OCI-LY3 (cell line): ENCODE results near the gene ELMO1.

Experiments used
- H2AFZ ChIP-seq: fragments of 200-600, 300-600 bp; shearing (Covaris generic); 2 replicates; pipeline ENCODE4 v1.6.0; 2014; ENCODE audit warnings: antibody characterized with exemption, low read depth, low read length
- H3K27ac ChIP-seq: fragments of 200-600, 300-600 bp; sonication (generic); 2 replicates; pipeline ENCODE4 v1.5.1; 2014; ENCODE audit warnings: mild to moderate bottlenecking, low read length, moderate library complexity, mixed read lengths
- H3K27me3 ChIP-seq: fragments of 200-600, 300-600 bp; sonication (generic); 2 replicates; pipeline ENCODE4 v1.6.1; 2014; ENCODE audit warnings: low read depth, low read length, mixed read lengths
- H3K36me3 ChIP-seq: fragments of 200-600, 300-600 bp; sonication (generic); replicated peaks from 2 replicates; pipeline ENCODE3; 2014; ENCODE audit warnings: low read depth, low read length, mixed read lengths
- H3K4me1 ChIP-seq: fragments of 300-600, 200-600 bp; sonication (generic); 2 replicates; pipeline ENCODE4 v1.6.1; 2014; ENCODE audit warnings: low read length, mixed read lengths
- H3K4me2 ChIP-seq: fragments of 200-600, 300-600 bp; sonication (generic); 2 replicates; pipeline ENCODE4 v1.6.1; 2014; ENCODE audit warnings: low read length, mixed read lengths
- H3K4me3 ChIP-seq: fragments of 300-600, 200-600 bp; sonication (generic); 2 replicates; pipeline ENCODE4 v1.5.1; 2014; ENCODE audit warnings: antibody characterized with exemption, mild to moderate bottlenecking, low read length, moderate library complexity
- H3K79me2 ChIP-seq: fragments of 300-600, 200-600 bp; shearing (Covaris generic); 2 replicates; pipeline ENCODE4 v1.6.1; 2014; ENCODE audit warnings: mild to moderate bottlenecking, low read length, mixed read lengths
- H3K9ac ChIP-seq: fragments of 300-600, 200-600 bp; shearing (Covaris generic); 2 replicates; pipeline ENCODE4 v1.6.0; 2014; ENCODE audit warnings: mild to moderate bottlenecking, low read length, moderate library complexity
- H3K9me3 ChIP-seq: fragments of 200-600, 300-600 bp; shearing (Covaris generic); 2 replicates; pipeline ENCODE4 v1.6.1; 2014; ENCODE audit warnings: low read length, mixed read lengths; ENCODE audit not compliant: insufficient read depth
- H4K20me1 ChIP-seq: fragments of 200-600, 300-600 bp; sonication (generic); 2 replicates; pipeline ENCODE4 v1.6.1; 2016; ENCODE audit warnings: low read length, mixed read lengths; ENCODE audit not compliant: insufficient read depth
- CTCF ChIP-seq: fragments of 200-600, 300-600 bp; sonication (generic); IDR thresholded peaks from 2 replicates; pipeline ENCODE4 v1.5.1; 2014; ENCODE audit warnings: antibody characterized with exemption, low read length, low read depth
- EZH2phosphoT487 ChIP-seq: fragments of 200-600 bp; shearing (Covaris generic); IDR thresholded peaks from 2 replicates; pipeline ENCODE4 v1.6.1; 2018; ENCODE audit warnings: antibody characterized with exemption, mixed run types, low read depth

Gene ELMO1

GRCh38 chr7:37231613-37232012, 217.1 kb downstream of the ELMO1 start:
- peaks cover 19% of the 10 kb centered on the region for H3K36me3 ChIP-seq
- H3K27ac ChIP-seq: no peak overlapping the region
- no peaks in the 10 kb centered on the region for H3K27me3 ChIP-seq
- H3K4me1 ChIP-seq: no peaks in the 10 kb centered on the region
- no peaks in the 10 kb centered on the region for H3K9me3 ChIP-seq
- no peak overlapping the region for H3K4me3 ChIP-seq
- peaks cover 28% of the 10 kb centered on the region; the same call in 1 of the 2 replicates for H4K20me1 ChIP-seq
- peaks cover 48% of the 10 kb centered on the region for H3K79me2 ChIP-seq
- no peak overlapping the region for H2AFZ ChIP-seq
- H3K4me2 ChIP-seq: no peak overlapping the region
- no peak overlapping the region for H3K9ac ChIP-seq
- TF ChIP-seq CTCF (no peak), EZH2phosphoT487 (no peak)

GRCh38 chr7:37230221-37230620, 218.4 kb downstream of the ELMO1 start:
- Histone ChIP-seq H3K4me1 (no peaks in the 10 kb centered on the region), H3K4me2 (no peak overlapping the region), H3K27me3 (no peaks in the 10 kb centered on the region), H3K9me3 (no peaks in the 10 kb centered on the region), H3K27ac (no peak overlapping the region), H4K20me1 (peaks cover 25% of the 10 kb centered on the region), H2AFZ (no peak overlapping the region), H3K79me2 (peaks cover 52% of the 10 kb centered on the region), H3K9ac (no peak overlapping the region), H3K36me3 (peaks cover 30% of the 10 kb centered on the region), H3K4me3 (no peak overlapping the region)
- TF ChIP-seq EZH2phosphoT487 (no peak), CTCF (no peak)

- H3K27me3 ChIP-seq: no peaks in the 10 kb centered on the region
- H2AFZ ChIP-seq: no peak overlapping the region
- H3K4me2 ChIP-seq: no peak overlapping the region
- H3K79me2 ChIP-seq: peaks cover 51% of the 10 kb centered on the region
- no peak overlapping the region for H3K27ac ChIP-seq
- H3K4me1 ChIP-seq: no peaks in the 10 kb centered on the region
- peaks cover 38% of the 10 kb centered on the region for H3K36me3 ChIP-seq
- H3K4me3 ChIP-seq: no peak overlapping the region
- H4K20me1 ChIP-seq: peaks cover 24% of the 10 kb centered on the region
- no peaks in the 10 kb centered on the region for H3K9me3 ChIP-seq
- TF ChIP-seq CTCF: no peak
- no peak for TF ChIP-seq EZH2phosphoT487
- no peak overlapping the region for H3K9ac ChIP-seq
These were observed 219.3 kb downstream of the ELMO1 start for GRCh38 chr7:37229381-37229780.

- Histone ChIP-seq H3K79me2 (peaks cover 49% of the 10 kb centered on the region), H4K20me1 (peaks cover 20% of the 10 kb centered on the region), H3K9me3 (no peaks in the 10 kb centered on the region), H3K4me2 (no peak overlapping the region), H3K9ac (no peak overlapping the region), H3K4me3 (no peak overlapping the region), H2AFZ (no peak overlapping the region), H3K27me3 (no peaks in the 10 kb centered on the region), H3K27ac (no peak overlapping the region), H3K4me1 (no peaks in the 10 kb centered on the region), H3K36me3 (peaks cover 48% of the 10 kb centered on the region)
- TF ChIP-seq EZH2phosphoT487 (no peak), CTCF (no peak)
These were observed 223.2 kb downstream of the ELMO1 start for GRCh38 chr7:37225285-37225969.
